Measurements from ENCODE around the gene GUCD1.

GRCh38 chr22:24517446-24517845 is 37.5 kb downstream of the GUCD1 start:
- TF ChIP-seq CBX5 (IDR thresholded peaks at IDR 0.05; ENCODE audit: low read depth) (no peak), POLR2AphosphoS5 (IDR thresholded peaks at IDR 0.05; ENCODE audit: low read length) (no peak), SUPT20H (IDR thresholded peaks at IDR 0.05; ENCODE audit: borderline replicate concordance, control insufficient read depth, low read depth, low read length) (no peak), CTCF (IDR thresholded peaks at IDR 0.05 in 2 of 3, conservative IDR thresholded peaks at IDR 0.05 in 1 of 3; ENCODE audit: control insufficient read depth in 2 of 3, extremely low read depth in 1 of 3, insufficient read depth in 1 of 3, low read depth in 3 of 3, low read length in 3 of 3) (no peak)

All from GM12878 (cell line).